H1 (cell line): ENCODE data around the gene ZNF385C. TPM values are rescaled to one million over a fixed set of nuclear protein-coding genes. Genes with fewer than 3 reads are reported as not detected.

Source experiments
- CTCF ChIA-PET: fragments of 300-600 bp; sonication (Branson Sonifier 250); formaldehyde crosslinking; loops from one replicate; lab custom pipeline; 2021; ENCODE audit not compliant: partially characterized antibody; lab: Charles Lee
- POLR2A ChIA-PET: fragments of 300-600 bp; sonication (Branson Sonifier 250); formaldehyde crosslinking; loops from one replicate; lab custom pipeline; 2021; ENCODE audit warnings: inconsistent platforms; ENCODE audit not compliant: partially characterized antibody; lab: Charles Lee
- DNase-seq, 2 experiments: peaks; one replicate each; pipeline versions ENCODE4 v3.0.0 to v3.0.0-alpha.2; 2010 to 2022; ENCODE audit warnings: low spot score in 2 of 2, low read depth in 1 of 2, mixed read lengths in 1 of 2
- FAIRE-seq: peaks from 2 replicates; lab custom pipeline; 2011; peaks lifted over from hg19 to GRCh38; lab: Jason Lieb, UNC
- H2AFZ ChIP-seq: 2 replicates; pipeline ENCODE4 v1.8.1; 2012; ENCODE audit warnings: low read length, inconsistent platforms
- H2AK5ac ChIP-seq: 2 replicates; pipeline ENCODE4 v1.6.1; 2013; ENCODE audit warnings: low read depth, low read length
- H2BK120ac ChIP-seq: replicated peaks from 2 replicates; pipeline ENCODE3; 2013; ENCODE audit warnings: low read depth, low read length, inconsistent platforms
- H2BK12ac ChIP-seq: 2 replicates; pipeline ENCODE4 v1.6.1; 2013; ENCODE audit warnings: low read depth, low read length
- H2BK15ac ChIP-seq: 2 replicates; pipeline ENCODE4 v1.6.1; 2013; ENCODE audit warnings: low read length
- H2BK20ac ChIP-seq: 2 replicates; pipeline ENCODE4 v1.6.1; 2013; ENCODE audit warnings: low read length
- H2BK5ac ChIP-seq: 2 replicates; pipeline ENCODE4 v1.6.1; 2013; ENCODE audit warnings: low read depth, low read length
- H3K14ac ChIP-seq: 2 replicates; pipeline ENCODE4 v1.6.1; 2013; ENCODE audit warnings: inconsistent platforms; ENCODE audit not compliant: insufficient read length
- H3K18ac ChIP-seq: 2 replicates; pipeline ENCODE4 v1.6.1; 2013; ENCODE audit warnings: low read length; ENCODE audit errors: extremely low read depth
- H3K23ac ChIP-seq: 2 replicates; pipeline ENCODE4 v1.6.1; 2013; ENCODE audit warnings: inconsistent platforms; ENCODE audit not compliant: insufficient read length
- H3K23me2 ChIP-seq: 2 replicates; pipeline ENCODE4 v1.6.1; 2013; ENCODE audit warnings: low read depth, low read length
- H3K27ac ChIP-seq: 2 replicates; pipeline ENCODE4 v1.6.1; 2011; ENCODE audit warnings: low read depth, low read length, inconsistent platforms
- H3K27me3 ChIP-seq, 4 experiments: replicated peaks in 1 of 4; 1 replicate in 1 of 4; 2 replicates in 3 of 4; pipeline versions ENCODE4 v1.6.1 to v1.8.1; 2011 to 2013; ENCODE audit warnings: low read length in 3 of 4, mild to moderate bottlenecking in 3 of 4, inconsistent platforms in 2 of 4, mixed read lengths in 2 of 4, moderate library complexity in 1 of 4; ENCODE audit not compliant: control insufficient read depth in 3 of 4, insufficient read depth in 3 of 4; ENCODE audit errors: extremely low read depth in 1 of 4
- H3K36me3 ChIP-seq, 4 experiments: 2 replicates each; pipeline versions ENCODE4 v1.6.1 to v1.8.1; 2011 to 2013; ENCODE audit warnings: mild to moderate bottlenecking in 4 of 4, low read length in 3 of 4, moderate library complexity in 2 of 4, control low read depth in 1 of 4, inconsistent platforms in 1 of 4; ENCODE audit not compliant: insufficient read depth in 4 of 4, control insufficient read depth in 2 of 4
- H3K4ac ChIP-seq: replicated peaks from 2 replicates; pipeline ENCODE3; 2013; ENCODE audit warnings: low read length, low read depth, mixed read lengths, inconsistent platforms; ENCODE audit not compliant: insufficient read length
- H3K4me1 ChIP-seq, 4 experiments: replicated peaks in 1 of 4; 1 replicate in 1 of 4; 2 replicates in 3 of 4; pipeline versions ENCODE4 v1.6.1 to v1.8.1; 2011 to 2013; ENCODE audit warnings: low read length in 3 of 4, inconsistent platforms in 2 of 4, mixed read lengths in 1 of 4; ENCODE audit not compliant: insufficient read depth in 4 of 4, control insufficient read depth in 3 of 4
- H3K4me2 ChIP-seq, 2 experiments: 2 replicates each; pipeline versions ENCODE4 v1.6.1 to v1.8.1; 2011 to 2013; ENCODE audit warnings: low read depth in 2 of 2, low read length in 2 of 2, control low read depth in 1 of 2, inconsistent platforms in 1 of 2, mild to moderate bottlenecking in 1 of 2; ENCODE audit not compliant: insufficient read depth in 1 of 2
- H3K4me3 ChIP-seq, 4 experiments: fragments of 200-600, 300-600 bp in 1 of 4; sonication (generic), shearing (Covaris generic), sonication (Bioruptor Twin) in 1 of 4; 2 replicates each; pipeline versions ENCODE4 v1.5.1 to v1.8.1; 2011 to 2016; ENCODE audit warnings: low read length in 4 of 4, low read depth in 3 of 4, control low read depth in 2 of 4, inconsistent platforms in 2 of 4, mild to moderate bottlenecking in 2 of 4, mixed read lengths in 1 of 4, moderate library complexity in 1 of 4; ENCODE audit not compliant: insufficient read depth in 2 of 4; ENCODE audit errors: extremely low read depth in 1 of 4
- H3K56ac ChIP-seq: replicated peaks from 2 replicates; pipeline ENCODE3; 2013; ENCODE audit warnings: low read depth, mild to moderate bottlenecking, mixed read lengths, low read length, inconsistent platforms; ENCODE audit not compliant: insufficient read length
- H3K79me1 ChIP-seq: 2 replicates; pipeline ENCODE4 v1.6.1; 2013; ENCODE audit warnings: low read depth, low read length, control low read depth
- H3K79me2 ChIP-seq, 2 experiments: 2 replicates each; pipeline versions ENCODE4 v1.6.1 to v1.8.1; 2012 to 2013; ENCODE audit warnings: low read length in 2 of 2, mild to moderate bottlenecking in 2 of 2, inconsistent platforms in 1 of 2; ENCODE audit not compliant: insufficient read depth in 2 of 2, control insufficient read depth in 1 of 2
- H3K9ac ChIP-seq, 4 experiments: replicated peaks in 1 of 4; 1 replicate in 1 of 4; 2 replicates in 3 of 4; pipeline versions ENCODE4 v1.6.1 to v1.8.1; 2011 to 2013; ENCODE audit warnings: low read depth in 3 of 4, low read length in 3 of 4, control low read depth in 2 of 4, mild to moderate bottlenecking in 2 of 4, moderate library complexity in 2 of 4, inconsistent platforms in 1 of 4; ENCODE audit errors: extremely low read depth in 1 of 4
- H3K9me3 ChIP-seq, 2 experiments: 2 replicates each; pipeline versions ENCODE4 v1.6.1 to v1.8.1; 2012 to 2013; ENCODE audit warnings: mild to moderate bottlenecking in 2 of 2, moderate library complexity in 2 of 2, control low read depth in 1 of 2, inconsistent platforms in 1 of 2, low read depth in 1 of 2, low read length in 1 of 2, mixed read lengths in 1 of 2; ENCODE audit not compliant: insufficient read depth in 2 of 2
- H4K20me1 ChIP-seq, 2 experiments: replicated peaks in 1 of 2; 2 replicates each; pipeline versions ENCODE3 to v1.8.1; 2011 to 2013; ENCODE audit warnings: inconsistent platforms in 2 of 2, low read length in 2 of 2, mild to moderate bottlenecking in 1 of 2; ENCODE audit not compliant: insufficient read depth in 2 of 2, control insufficient read depth in 1 of 2
- H4K5ac ChIP-seq: 2 replicates; pipeline ENCODE4 v1.6.1; 2013; ENCODE audit warnings: low read length, low read depth, mixed read lengths, inconsistent platforms; ENCODE audit not compliant: insufficient read length
- H4K8ac ChIP-seq: 2 replicates; pipeline ENCODE4 v1.8.0; 2013; ENCODE audit warnings: mild to moderate bottlenecking, moderate library complexity, low read length, inconsistent platforms; ENCODE audit not compliant: insufficient read depth; ENCODE audit errors: extremely low read depth
- H4K91ac ChIP-seq: replicated peaks from 2 replicates; pipeline ENCODE3; 2013; ENCODE audit warnings: low read length, mixed read lengths, inconsistent platforms; ENCODE audit not compliant: insufficient read length
- CHD2 ChIP-seq: IDR thresholded peaks from 2 replicates; pipeline ENCODE4 v1.6.1; 2012; ENCODE audit warnings: low read length, improper control_type of control experiment
- EGR1 ChIP-seq: IDR thresholded peaks from 2 replicates; pipeline ENCODE4 v1.6.1; 2011; ENCODE audit warnings: low read depth, low read length, borderline replicate concordance
- EP300 ChIP-seq, 2 experiments: IDR thresholded peaks; 1 replicate in 1 of 2; 2 replicates in 1 of 2; pipeline ENCODE4 v1.6.1; 2011 to 2012; ENCODE audit warnings: low read depth in 2 of 2, low read length in 2 of 2, mild to moderate bottlenecking in 2 of 2, borderline replicate concordance in 1 of 2, inconsistent platforms in 1 of 2, moderate library complexity in 1 of 2
- KDM1A ChIP-seq: fragments of 200-600, 300-600 bp; sonication (generic); IDR thresholded peaks from 2 replicates; pipeline ENCODE4 v1.7.1; 2016; ENCODE audit warnings: mild to moderate bottlenecking, low read length, borderline replicate concordance
- MAFK ChIP-seq: IDR thresholded peaks from 2 replicates; pipeline ENCODE4 v1.6.1; 2012; ENCODE audit warnings: low read depth, mild to moderate bottlenecking, improper control_type of control experiment, low read length
- NANOG ChIP-seq: IDR thresholded peaks from 2 replicates; pipeline ENCODE4 v1.6.1; 2011; ENCODE audit warnings: low read length, low read depth, mild to moderate bottlenecking, inconsistent platforms; ENCODE audit not compliant: insufficient read depth, poor library complexity, severe bottlenecking
- PHF8 ChIP-seq: fragments of 200-600 bp; sonication (generic); conservative IDR thresholded peaks from 2 replicates; pipeline ENCODE4 v1.7.1; 2012; ENCODE audit warnings: low read depth, mild to moderate bottlenecking, inconsistent platforms, low read length, moderate library complexity
- SIRT6 ChIP-seq: IDR thresholded peaks from one replicate; pipeline ENCODE4 v1.7.1; 2012; ENCODE audit warnings: low read length, inconsistent platforms
- SP1 ChIP-seq: IDR thresholded peaks from 2 replicates; pipeline ENCODE4 v1.6.1; 2011; ENCODE audit warnings: low read depth, low read length
- SUZ12 ChIP-seq: fragments of 200-600 bp; sonication (generic); IDR thresholded peaks from 2 replicates; pipeline ENCODE4 v1.6.1; 2012; ENCODE audit warnings: mild to moderate bottlenecking, inconsistent platforms, low read length, moderate library complexity, mixed read lengths
- TAF1 ChIP-seq: IDR thresholded peaks from 2 replicates; pipeline ENCODE4 v1.6.1; 2011; ENCODE audit warnings: mild to moderate bottlenecking, low read depth, low read length
- TAF7 ChIP-seq: optimal IDR thresholded peaks from 2 replicates; pipeline ENCODE3; 2011; ENCODE audit warnings: low read depth, mild to moderate bottlenecking, inconsistent platforms, low read length, moderate library complexity, borderline replicate concordance
- WGBS, 2 experiments: shearing (Covaris generic) in 1 of 2; methylation state at CpG; one replicate each; pipeline versions ENCODE4 v1.1.6 to v1.1.7; 2013 to 2015; ENCODE audit warnings: low lambda C conversion rate in 2 of 2, mixed read lengths in 2 of 2, inconsistent platforms in 1 of 2, low coverage in 1 of 2, missing lambda C conversion rate in 1 of 2; ENCODE audit not compliant: insufficient replicate concordance in 2 of 2, insufficient coverage in 1 of 2, insufficient read length in 1 of 2; ENCODE audit errors: extremely low coverage in 1 of 2, missing lambda C conversion rate in 1 of 2; 5-methylcytosine and 5-hydroxymethylcytosine counted together
- polyA plus RNA-seq, 7 experiments: library from polyadenylated mRNA; depleted of rRNA in 3 of 7; stranded (reverse) in 5 of 7; unstranded in 2 of 7; fragments of >200 nt in 5 of 7; fragments of 200-250 nt in 2 of 7; gene quantifications; 1 replicate in 5 of 7; 2 replicates in 1 of 7; 4 replicates in 1 of 7; pipeline versions ENCODE4 v1.2.1 to v1.2.3, GENCODE V29; 2011 to 2013; ENCODE audit warnings: missing spikeins in 2 of 7, mixed read lengths in 2 of 7
- total RNA-seq: library from RNA; stranded (reverse); fragmentation: NEBNext Ultra II Directional; extraction: Animal tissue kit (Norgen Biotek cat#: 25700); gene quantifications from 2 replicates; pipeline ENCODE4 v1.2.1, GENCODE V29; 2021
- TF ChIP-seq, protein P1 (sequence below): IDR thresholded peaks from 2 replicates; pipeline ENCODE4 v1.6.1; 2011; ENCODE audit warnings: low read depth, mild to moderate bottlenecking, low read length; ENCODE audit not compliant: insufficient read depth

The ZNF385C gene
- total and polyA plus RNA-seq, 2 of the 8 experiments (the other 6 are each of a cell fraction or from before 2014, with no cell fraction given) = 3.9 to 6.1 TPM

GRCh38 chr17:42136654-42137051 lies 38.4 kb upstream of the ZNF385C start:
- CTCF ChIA-PET = interaction anchor here (0.6 to 11.7 kb wide), 14 partner anchors 10 to 155 kb away, joined by 3 to 97 read pairs (median 3); partner anchors contain the start of genes HSPB9, KAT2A and NKIRAS2
- H3K4me2 ChIP-seq = no peak overlapping the region
- POLR2A ChIA-PET = interaction anchor here (0.6 to 1.8 kb wide), 5 partner anchors 10 to 280 kb away, joined by 3 to 7 read pairs (median 3); partner anchors contain the start of gene KAT2A
- H3K9ac ChIP-seq = no peak overlapping the region
- no peak overlapping the region for H2AK5ac ChIP-seq
- peaks cover 0 to 6% (median 0%) of the 10 kb centered on the region in 4 experiments; a peak in 3 of 7 replicates for H3K4me1 ChIP-seq
- H3K4ac ChIP-seq = no peak overlapping the region
- no peak overlapping the region for H4K8ac ChIP-seq
- no peak overlapping the region for H2AFZ ChIP-seq
- H2BK5ac ChIP-seq = no peak overlapping the region
- H3K4me3 ChIP-seq = no peak overlapping the region
- no peak overlapping the region for H2BK120ac ChIP-seq
- H2BK20ac ChIP-seq = no peak overlapping the region
- no peak overlapping the region for H3K14ac ChIP-seq
- no peak overlapping the region for H3K23ac ChIP-seq
- H3K27ac ChIP-seq = no peak overlapping the region
- WGBS, 2 experiments = 85% methylated on average over 3 of the region's 3 CpGs; no CpG with 5 or more reads in 1 of the 2 experiments
- H3K36me3 ChIP-seq = peaks cover 0 to 9% (median 2%) of the 10 kb centered on the region in 4 experiments; a peak in 2 of 8 replicates
- peaks cover 18% of the 10 kb centered on the region for H3K79me1 ChIP-seq
- H3K79me2 ChIP-seq = peaks cover 0 to 59% of the 10 kb centered on the region in 2 experiments; a peak in 2 of 4 replicates
- DNase-seq = no peak
- H3K18ac ChIP-seq = no peak overlapping the region
- H3K56ac ChIP-seq = no peak overlapping the region
- H4K5ac ChIP-seq = no peak overlapping the region
- no peak overlapping the region for H2BK12ac ChIP-seq
- no peak overlapping the region for H2BK15ac ChIP-seq
- no peak for FAIRE-seq
- peaks cover 6 to 13% of the 10 kb centered on the region in 2 experiments for H4K20me1 ChIP-seq
- no peak overlapping the region for H4K91ac ChIP-seq
- H3K9me3 ChIP-seq = no peaks in the 10 kb centered on the region
- no peaks in the 10 kb centered on the region for H3K27me3 ChIP-seq
- H3K23me2 ChIP-seq = no peaks in the 10 kb centered on the region
- no peak for TF ChIP-seq SP1
- no peak for TF ChIP-seq SUZ12
- TF ChIP-seq MAFK = no peak
- TF ChIP-seq NANOG = no peak
- TF ChIP-seq CHD2 = no peak
- TF ChIP-seq, protein P1, sequence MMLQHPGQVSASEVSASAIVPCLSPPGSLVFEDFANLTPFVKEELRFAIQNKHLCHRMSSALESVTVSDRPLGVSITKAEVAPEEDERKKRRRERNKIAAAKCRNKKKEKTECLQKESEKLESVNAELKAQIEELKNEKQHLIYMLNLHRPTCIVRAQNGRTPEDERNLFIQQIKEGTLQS = no peak
- TF ChIP-seq KDM1A = no peak
- TF ChIP-seq TAF1 = no peak
- TF ChIP-seq EGR1 = no peak
- no peak for TF ChIP-seq TAF7
- no peak for TF ChIP-seq PHF8
- TF ChIP-seq EP300 (IDR thresholded peaks at IDR 0.05; ENCODE audit: borderline replicate concordance in 1 of 2, low read depth in 2 of 2, low read length in 2 of 2) = no peak
- no peak for TF ChIP-seq SIRT6
